ENCODE measurements around the gene ADAMTS8. TPM values are rescaled to one million over a fixed set of nuclear protein-coding genes. Genes with fewer than 3 reads are reported as not detected.

Gene ADAMTS8
- polyA plus RNA-seq, 5 donors: 3.7 to 11.2 (median 6.0) TPM

Other genes starting within 250 kb of the ADAMTS8 start
- 10 to 100 TPM; 27.7 to 48.7 (median 45.7) TPM for gene ZBTB44, start 113.7 kb downstream of the ADAMTS8 start, polyA plus RNA-seq (ENCODE audit: insufficient read depth in 1 of 5, insufficient read length in 5 of 5, low replicate concordance in 1 of 5)
- 10 to 100 TPM; 35.2 to 44.9 (median 37.3) TPM for gene ADAMTS15, start 20.0 kb upstream of the ADAMTS8 start, polyA plus RNA-seq (ENCODE audit: insufficient read depth in 1 of 5, insufficient read length in 5 of 5, low replicate concordance in 1 of 5)